ENCODE measurements around the gene PPDPF.

The PPDPF gene

DNA sequence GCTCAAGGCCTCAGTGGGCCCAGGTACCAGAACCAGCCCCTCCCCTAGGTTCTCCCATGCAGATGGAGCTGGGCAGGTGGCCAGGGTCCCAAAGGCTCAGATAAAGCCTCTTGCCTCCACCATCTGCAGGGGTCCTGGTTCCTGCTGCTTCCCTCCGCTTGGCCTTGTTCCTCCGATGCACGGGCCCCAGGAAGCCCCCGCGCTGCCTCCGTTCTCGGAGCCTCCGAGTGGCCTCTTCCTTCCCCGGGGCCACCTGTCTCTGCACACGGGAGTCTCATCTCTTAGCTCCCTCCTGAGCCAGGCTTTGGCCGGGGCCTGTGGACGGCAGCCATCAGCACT, 18.5 kb downstream of the PPDPF start:
- no peak for DNase-seq

- DNase-seq, result no peak
Observed at GRCh38 chr20:63539441-63540370, 19.1 kb downstream of the PPDPF start.

DNA sequence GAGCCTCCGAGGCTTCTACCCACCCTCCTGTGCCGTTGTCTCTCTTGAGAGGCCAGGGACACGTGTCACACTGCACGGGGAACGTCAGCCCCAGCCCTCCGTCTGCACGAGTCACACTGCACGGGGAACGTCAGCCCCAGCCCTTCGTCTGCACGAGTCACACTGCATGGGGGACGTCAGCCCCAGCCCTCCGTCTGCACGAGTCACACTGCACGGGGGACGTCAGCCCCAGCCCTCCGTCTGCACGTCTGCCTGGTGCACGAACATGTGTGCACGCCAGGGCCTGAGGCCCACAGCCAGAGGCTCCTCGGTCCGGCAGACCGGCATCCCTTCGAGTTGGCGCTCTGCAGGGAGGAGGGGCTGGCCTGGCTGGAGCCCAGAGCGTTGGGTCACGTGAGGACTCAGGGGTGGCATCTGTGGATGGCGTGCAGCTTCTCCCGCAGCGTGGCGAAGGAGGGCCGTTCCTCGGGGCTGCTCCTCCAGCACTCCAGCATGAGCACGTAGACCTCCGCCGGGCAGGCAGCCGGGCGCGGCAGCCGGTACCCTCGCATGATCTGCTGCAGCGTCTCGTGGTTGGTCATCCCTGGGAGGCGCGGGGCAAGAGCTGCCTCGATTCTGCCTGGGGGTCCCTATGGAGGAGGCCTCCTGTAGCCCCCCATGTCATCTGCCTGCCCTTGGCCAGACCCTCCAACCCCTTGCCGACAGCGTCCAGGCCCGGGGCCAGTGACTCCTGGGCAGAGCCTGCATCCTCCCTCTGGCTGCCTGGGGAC, 20.0 kb downstream of the PPDPF start:
- DNase-seq, result no peak

- no peak for DNase-seq
Observed at GRCh38 chr20:63541371-63541770, 20.8 kb downstream of the PPDPF start.

DNA sequence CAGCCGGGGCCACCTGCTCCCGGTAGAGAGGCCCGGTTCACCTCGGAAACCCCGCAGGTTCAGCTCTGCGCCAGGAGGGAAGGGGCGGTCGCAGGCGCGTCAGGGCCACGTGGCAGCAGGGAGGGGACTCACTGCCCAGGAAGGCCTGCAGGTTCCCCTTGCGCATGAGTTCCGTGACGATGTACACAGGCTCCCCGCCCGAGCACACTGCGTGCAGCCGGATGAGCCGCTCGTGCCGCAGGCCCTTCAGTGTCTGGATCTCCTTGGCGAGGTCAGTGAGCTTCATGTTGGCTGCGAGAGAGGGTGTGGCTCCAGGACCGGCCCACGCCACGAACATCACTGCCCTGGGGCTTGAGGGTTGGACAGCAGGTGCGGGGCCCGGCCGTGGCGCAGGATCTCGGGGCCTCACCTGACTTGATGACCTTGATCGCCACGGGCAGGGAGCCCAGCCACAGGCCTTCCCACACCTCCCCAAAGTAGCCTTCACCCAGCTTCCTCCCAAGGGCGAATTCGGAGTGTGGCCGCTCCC, 21.5 kb downstream of the PPDPF start:
- no peak for DNase-seq

DNA sequence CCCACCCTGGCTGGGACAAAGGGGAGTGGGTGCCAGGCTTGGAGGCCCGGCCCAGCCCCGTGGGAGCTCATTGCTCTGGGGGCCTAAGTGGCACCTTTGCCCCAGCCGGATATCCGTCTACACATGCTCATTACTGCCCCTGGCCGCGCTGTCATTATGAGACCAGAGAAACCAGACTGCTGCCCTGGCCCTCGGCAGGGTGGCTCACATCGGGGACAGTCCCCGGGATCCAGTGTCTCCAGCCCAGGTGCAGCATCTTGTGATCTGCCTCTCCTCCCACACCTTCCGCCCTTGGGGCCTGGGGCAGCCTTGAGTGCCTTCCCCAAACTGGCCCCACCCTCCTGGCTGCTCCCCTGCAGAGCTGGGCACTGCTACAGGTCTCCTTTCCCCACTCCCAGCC, 22.1 kb downstream of the PPDPF start:
- no peak for DNase-seq

DNA sequence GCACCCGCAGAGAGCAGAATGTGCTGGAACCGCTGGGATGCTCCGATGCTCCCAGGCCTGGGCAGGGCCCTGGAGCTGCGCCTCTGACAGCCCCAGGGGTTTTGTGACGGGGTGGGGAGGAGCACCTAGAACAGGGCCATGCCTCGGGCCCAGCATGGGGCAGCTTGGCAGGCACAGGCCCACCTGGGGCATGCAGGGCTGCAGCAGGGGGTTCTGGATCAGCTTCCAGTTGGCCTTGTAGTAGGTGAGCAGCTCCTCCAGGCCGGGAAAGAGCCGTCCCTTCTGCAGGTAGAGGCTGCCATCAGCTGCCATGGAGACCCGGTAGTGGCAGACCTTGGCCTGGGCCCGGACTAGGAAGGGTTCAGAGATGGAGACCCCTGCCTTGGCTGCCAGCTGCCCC, 22.6 kb downstream of the PPDPF start:
- DNase-seq, result no peak

- DNase-seq, result no peak
Observed at GRCh38 chr20:63543733-63544132, 23.2 kb downstream of the PPDPF start.

- DNase-seq, result no peak
Observed at GRCh38 chr20:63544241-63544957, 23.8 kb downstream of the PPDPF start.

DNA sequence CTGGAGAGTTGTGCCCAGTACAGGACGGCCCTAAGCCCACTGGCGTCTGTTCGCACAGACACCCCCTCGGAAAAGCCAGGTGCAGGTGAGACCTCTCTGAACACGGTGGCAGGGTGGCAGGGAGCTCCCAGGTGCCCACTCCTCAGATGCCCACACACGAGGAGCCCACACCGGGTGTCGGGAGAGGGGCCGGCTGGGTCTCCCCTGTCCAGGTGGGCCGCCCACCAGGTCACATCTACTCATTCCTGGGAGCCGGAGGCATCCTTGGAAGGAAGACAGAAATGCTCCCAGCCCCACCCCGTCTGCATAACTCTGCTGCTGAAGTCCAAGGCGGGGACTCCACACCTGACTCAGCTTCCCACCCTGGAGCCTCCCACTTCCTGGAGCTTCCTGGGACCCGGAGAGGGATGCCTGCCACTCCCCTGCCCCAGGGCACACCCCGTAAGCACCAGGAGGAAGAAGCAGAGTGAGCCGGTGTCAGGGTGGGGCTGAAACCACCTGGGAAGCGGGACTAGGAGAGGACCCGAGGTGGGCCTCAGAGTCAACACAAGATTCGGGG, 24.5 kb downstream of the PPDPF start:
- no peak for DNase-seq

GRCh38 chr20:63545814-63546213, 25.2 kb downstream of the PPDPF start:
- DNase-seq, result no peak

GRCh38 chr20:63546256-63546955, 25.8 kb downstream of the PPDPF start:
- no peak for DNase-seq

GRCh38 chr20:63546956-63547724, 26.6 kb downstream of the PPDPF start:
- DNase-seq, result no peak

GRCh38 chr20:63547725-63548480, 27.3 kb downstream of the PPDPF start, which contains the start of gene SRMS:
Gene SRMS, minus strand, starts transcription at chr20:63547749. Its CDS starts 286 bp downstream, at chr20:63547463.
- DNase-seq, result no peak

DNA sequence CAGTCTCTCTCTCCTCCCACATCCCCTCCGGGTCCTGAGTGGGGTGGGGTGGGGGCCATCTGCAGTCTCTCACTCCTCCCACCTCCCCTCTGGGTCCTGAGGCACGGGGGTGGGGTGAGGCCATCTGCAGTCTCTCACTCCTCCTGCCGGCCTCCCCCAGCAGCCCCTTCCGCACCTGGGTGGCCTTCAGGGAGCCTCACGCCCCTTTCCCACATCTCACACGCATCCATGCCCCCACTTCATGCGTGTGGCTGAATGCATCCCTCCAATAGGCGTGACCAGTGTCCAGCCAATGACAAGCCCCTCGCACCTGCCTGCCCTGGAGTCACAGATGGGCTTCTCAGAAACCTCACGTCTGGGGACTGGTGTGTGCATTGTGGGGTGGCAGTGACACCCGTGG, 28.0 kb downstream of the PPDPF start:
- no peak for DNase-seq

DNA sequence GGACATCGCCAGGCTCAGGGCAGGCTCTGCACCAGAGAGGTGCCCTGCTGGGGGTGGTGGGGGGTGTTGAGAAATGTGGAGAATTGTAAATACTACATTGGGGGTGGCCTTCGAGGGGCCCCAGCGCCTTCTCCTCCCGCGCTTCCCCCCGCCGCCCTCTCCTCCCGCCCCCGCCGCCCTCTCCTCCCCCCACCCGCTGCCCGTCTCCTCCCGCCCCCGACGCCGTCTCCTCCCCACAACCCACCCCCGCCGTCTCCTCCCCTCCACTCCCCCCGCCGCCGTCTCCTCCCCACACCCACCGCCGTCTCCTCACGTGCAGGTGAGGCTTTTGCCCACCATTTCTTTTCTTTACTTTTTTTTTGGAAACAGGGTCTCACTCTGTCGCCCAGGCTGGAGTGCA, 28.5 kb downstream of the PPDPF start:
- DNase-seq, result no peak

DNA sequence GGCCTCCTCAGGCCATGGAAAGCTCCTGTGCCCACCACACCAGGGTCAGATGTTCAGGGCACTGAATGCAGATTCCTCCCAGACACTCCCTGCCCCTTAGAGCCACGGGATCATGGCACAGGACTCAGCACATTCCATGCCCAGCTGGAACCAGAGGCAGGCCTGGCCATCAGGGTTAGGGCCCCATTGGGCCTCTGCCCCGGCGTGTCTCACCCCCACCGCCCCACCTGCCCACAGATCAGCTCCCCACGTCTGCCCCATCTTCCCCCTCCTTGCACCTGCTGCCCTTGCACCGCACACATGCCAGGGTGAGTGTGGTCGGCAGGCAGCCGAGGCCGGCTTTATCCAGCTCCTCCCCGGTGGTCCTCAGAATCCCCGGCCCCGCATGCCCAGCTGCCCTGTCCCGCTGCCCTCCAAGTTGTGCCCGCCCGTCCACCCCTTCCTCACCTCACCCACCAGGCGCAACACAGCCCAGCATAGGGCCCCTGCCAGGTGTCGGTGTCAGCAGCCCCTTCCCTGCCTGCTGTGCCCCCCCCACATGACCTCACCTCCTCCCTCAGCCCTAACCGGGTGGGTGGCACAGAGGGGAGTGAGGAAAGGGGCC, 29.2 kb downstream of the PPDPF start:
- DNase-seq, result no peak

DNA sequence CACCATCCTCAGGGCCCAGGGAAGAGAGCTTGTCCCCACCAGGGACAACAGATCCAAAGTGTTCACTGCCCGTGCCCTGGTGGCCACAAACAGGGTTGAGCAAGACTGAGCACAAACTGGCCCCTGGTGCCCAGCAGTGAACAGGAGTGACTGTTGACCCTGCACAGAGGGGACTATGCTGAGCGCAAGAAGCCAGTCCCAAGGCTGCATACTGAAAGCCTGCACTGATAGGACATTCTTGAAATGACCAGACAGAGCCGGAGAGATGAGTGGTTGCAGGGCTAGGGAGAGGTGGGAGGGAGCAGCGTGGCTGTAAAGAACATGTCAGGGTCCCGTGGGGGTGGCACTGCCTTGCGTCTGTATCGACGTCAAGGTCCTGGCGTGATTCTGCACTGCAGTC, 30.5 kb downstream of the PPDPF start:
- DNase-seq, result no peak

- DNase-seq, result no peak
Observed at GRCh38 chr20:63552481-63553249, 32.1 kb downstream of the PPDPF start.

All from activated gamma-delta T cell (primary cell).